ENCODE measurements around the gene PPP4C. TPM values are rescaled to one million over a fixed set of nuclear protein-coding genes. Genes with fewer than 3 reads are reported as not detected.
A peak's percentile ranks its signal among the peaks of the same experiment; 100 is the strongest.

The PPP4C gene
- total RNA-seq, 1 experiment from 2014 or later: 163 TPM

- Histone ChIP-seq H4K91ac (ENCODE audit: insufficient read length, low read depth, low read length) (no peak within 1 kb of the TSS), H3K23ac (ENCODE audit: insufficient read length, low read depth, low read length) (no peak within 1 kb of the TSS), H3T11ph (ENCODE audit: low read length) (no peak within 1 kb of the TSS), H2BK15ac (ENCODE audit: low read depth, low read length) (no peak within 1 kb of the TSS), H2AK5ac (ENCODE audit: insufficient read length, low read length) (no peak within 1 kb of the TSS), H3K56ac (ENCODE audit: insufficient read length, low read depth, low read length) (no peak within 1 kb of the TSS), H3K23me2 (ENCODE audit: insufficient read length, low read depth, low read length, poor library complexity, severe bottlenecking) (peaks cover 20% of the 10 kb centered on the region), H3K79me1 (ENCODE audit: insufficient read depth, low read depth, low read length, poor library complexity, severe bottlenecking) (no peaks in the 10 kb centered on the region), H3K4me2 (ENCODE audit: insufficient read depth, insufficient read length, low read length) (peak within 1 kb of the TSS; percentile 76), H2AFZ (ENCODE audit: low read length) (no peak within 1 kb of the TSS), H4K5ac (ENCODE audit: insufficient read length, low read depth, low read length) (no peak within 1 kb of the TSS), H3K4ac (ENCODE audit: low read depth, low read length) (no peak within 1 kb of the TSS), H2BK20ac (ENCODE audit: low read depth, low read length, poor library complexity, severe bottlenecking) (no peak within 1 kb of the TSS), H2BK12ac (ENCODE audit: insufficient read length, low read depth, low read length) (no peak within 1 kb of the TSS), H3K27me3 (ENCODE audit: insufficient read depth, low read length) (no peaks in the 10 kb centered on the region; the same call in 1 of the 2 replicates), H2BK5ac (ENCODE audit: insufficient read length, low read length) (no peak within 1 kb of the TSS), H4K8ac (replicated peaks; ENCODE audit: insufficient read length, low read depth, low read length) (no peak within 1 kb of the TSS), H3K79me2 (ENCODE audit: insufficient read depth, low read length) (no peaks in the 10 kb centered on the region; the same call in 1 of the 2 replicates), H3K4me1 (ENCODE audit: insufficient read depth, low read length) (peaks cover 3% of the 10 kb centered on the region; the same call in 1 of the 2 replicates), H3K9ac (ENCODE audit: extremely low read depth, insufficient read length, low read length) (peak within 1 kb of the TSS; percentile 12), H3K14ac (ENCODE audit: insufficient read depth, low read length) (peak within 1 kb of the TSS; percentile 52), H3K18ac (ENCODE audit: insufficient read length, low read depth, low read length) (peak within 1 kb of the TSS; percentile 80), H2BK120ac (ENCODE audit: low read depth, low read length, poor library complexity, severe bottlenecking) (no peak within 1 kb of the TSS), H4K20me1 (ENCODE audit: control insufficient read depth, insufficient read depth, insufficient read length) (no peaks in the 10 kb centered on the region), H3K27ac (ENCODE audit: insufficient read length, low read depth, low read length) (no peak within 1 kb of the TSS), H3K9me3 (ENCODE audit: control insufficient read depth, low read depth, low read length) (no peaks in the 10 kb centered on the region)
- Mint-ChIP-seq H3K4me3 (peak within 1 kb of the TSS; percentile 73 to 90), H3K4me1 (peaks cover 27 to 42% of the 10 kb centered on the region in 2 experiments), H3K36me3 (ENCODE audit: insufficient read depth in 1 of 3, low read depth in 3 of 3) (peaks cover 6 to 16% (median 10%) of the 10 kb centered on the region in 3 experiments; a peak in 5 of 7 replicates), H3K9me3 (no peaks in the 10 kb centered on the region; a peak in 1 of 5 replicates), H3K27ac (no peak within 1 kb of the TSS; a peak in 1 of 7 replicates), H3K27me3 (ENCODE audit: low read depth) (peaks cover 37% of the 10 kb centered on the region)
- WGBS (ENCODE audit: extremely low coverage, insufficient read length, low lambda C conversion rate): no CpG with 5 or more reads among the region's 27 CpGs
- peak; percentile 86 for DNase-seq
- no peak for TF ChIP-seq CTCF (conservative IDR thresholded peaks at IDR 0.05)
These were observed 44.9 kb upstream of the PPP4C start, which contains the start of gene TLCD3B for GRCh38 chr16:30030841-30031413. TSS of gene TLCD3B (minus strand) at chr16:30031271. CDS start at chr16:30030527, 744 bp downstream.
